ENCODE results near the gene SSH2.

SSH2 gene

GRCh38 chr17:29954405-29954804 is 24.4 kb upstream of the SSH2 start:
- no peaks in the 10 kb centered on the region for H3K79me2 ChIP-seq (ENCODE audit: low read length)
- H4K20me1 ChIP-seq (ENCODE audit: insufficient read depth, low read length), result no peaks in the 10 kb centered on the region
- H3K9me2 ChIP-seq (replicated peaks; ENCODE audit: insufficient read depth, low read length), result no peaks in the 10 kb centered on the region
- no peak overlapping the region for H3K9ac ChIP-seq (ENCODE audit: low read length)
- H3F3A ChIP-seq (ENCODE audit: insufficient read depth, low read length), result no peaks in the 10 kb centered on the region
- H3K27ac ChIP-seq (ENCODE audit: low read length), result no peak overlapping the region
- H3K4me3 ChIP-seq (ENCODE audit: low read length), result no peak overlapping the region
- H3K4me2 ChIP-seq (ENCODE audit: low read depth, low read length), result no peak overlapping the region
- no peaks in the 10 kb centered on the region for H3K27me3 ChIP-seq (replicated peaks; ENCODE audit: insufficient read depth, low read length)
- no peaks in the 10 kb centered on the region for H3K9me3 ChIP-seq (replicated peaks; ENCODE audit: insufficient read depth, low read length)
- no peak for TF ChIP-seq EZH2phosphoT487 (IDR thresholded peaks at IDR 0.05; ENCODE audit: low read length)
- no peak for TF ChIP-seq EZH2 (optimal IDR thresholded peaks at IDR 0.05; ENCODE audit: low read depth, low read length)
- peak; percentile 13; the same call in 1 of the 2 replicates for TF ChIP-seq CTCF (IDR thresholded peaks at IDR 0.05; ENCODE audit: low read length)
- H3K36me3 ChIP-seq (replicated peaks; ENCODE audit: insufficient read depth, low read length), result no peaks in the 10 kb centered on the region
- DNase-seq, result no peak
- no peak overlapping the region for H2AFZ ChIP-seq (ENCODE audit: low read length)
- H3K4me1 ChIP-seq (ENCODE audit: low read length), result no peaks in the 10 kb centered on the region

GRCh38 chr17:29949696-29950095 is 19.7 kb upstream of the SSH2 start:
- H3K4me1 ChIP-seq (ENCODE audit: low read length), result no peaks in the 10 kb centered on the region
- H3K9me2 ChIP-seq (replicated peaks; ENCODE audit: insufficient read depth, low read length), result no peaks in the 10 kb centered on the region
- no peak overlapping the region for H3K27ac ChIP-seq (ENCODE audit: low read length)
- no peak overlapping the region for H3K9ac ChIP-seq (ENCODE audit: low read length)
- DNase-seq, result no peak
- H3K27me3 ChIP-seq (replicated peaks; ENCODE audit: insufficient read depth, low read length), result no peaks in the 10 kb centered on the region
- no peaks in the 10 kb centered on the region for H3K79me2 ChIP-seq (ENCODE audit: low read length)
- H3F3A ChIP-seq (ENCODE audit: insufficient read depth, low read length), result no peaks in the 10 kb centered on the region
- no peak overlapping the region for H2AFZ ChIP-seq (ENCODE audit: low read length)
- no peaks in the 10 kb centered on the region for H3K36me3 ChIP-seq (replicated peaks; ENCODE audit: insufficient read depth, low read length)
- no peaks in the 10 kb centered on the region for H3K9me3 ChIP-seq (replicated peaks; ENCODE audit: insufficient read depth, low read length)
- no peak overlapping the region for H3K4me3 ChIP-seq (ENCODE audit: low read length)
- H3K4me2 ChIP-seq (ENCODE audit: low read depth, low read length), result no peak overlapping the region
- no peak for TF ChIP-seq CTCF (IDR thresholded peaks at IDR 0.05; ENCODE audit: low read length)
- no peak for TF ChIP-seq EZH2phosphoT487 (IDR thresholded peaks at IDR 0.05; ENCODE audit: low read length)
- TF ChIP-seq EZH2 (optimal IDR thresholded peaks at IDR 0.05; ENCODE audit: low read depth, low read length), result no peak
- H4K20me1 ChIP-seq (ENCODE audit: insufficient read depth, low read length), result no peaks in the 10 kb centered on the region

GRCh38 chr17:29948448-29949215 is 18.6 kb upstream of the SSH2 start:
- H3K4me2 ChIP-seq (ENCODE audit: low read depth, low read length), result no peak overlapping the region

More at GRCh38 chr17:29948448-29949215, 18.6 kb upstream of the SSH2 start:
- H3K9me2 ChIP-seq (replicated peaks; ENCODE audit: insufficient read depth, low read length), result no peaks in the 10 kb centered on the region
- no peak for DNase-seq
- no peaks in the 10 kb centered on the region for H3K27me3 ChIP-seq (replicated peaks; ENCODE audit: insufficient read depth, low read length)
- no peak overlapping the region for H3K27ac ChIP-seq (ENCODE audit: low read length)
- H4K20me1 ChIP-seq (ENCODE audit: insufficient read depth, low read length), result no peaks in the 10 kb centered on the region
- no peak overlapping the region for H2AFZ ChIP-seq (ENCODE audit: low read length)
- no peaks in the 10 kb centered on the region for H3K9me3 ChIP-seq (replicated peaks; ENCODE audit: insufficient read depth, low read length)
- H3K36me3 ChIP-seq (replicated peaks; ENCODE audit: insufficient read depth, low read length), result no peaks in the 10 kb centered on the region
- H3K4me3 ChIP-seq (ENCODE audit: low read length), result no peak overlapping the region
- TF ChIP-seq EZH2 (optimal IDR thresholded peaks at IDR 0.05; ENCODE audit: low read depth, low read length), result no peak
- TF ChIP-seq EZH2phosphoT487 (IDR thresholded peaks at IDR 0.05; ENCODE audit: low read length), result no peak
- TF ChIP-seq CTCF (IDR thresholded peaks at IDR 0.05; ENCODE audit: low read length), result no peak
- H3K79me2 ChIP-seq (ENCODE audit: low read length), result no peaks in the 10 kb centered on the region
- no peaks in the 10 kb centered on the region for H3K4me1 ChIP-seq (ENCODE audit: low read length)
- no peak overlapping the region for H3K9ac ChIP-seq (ENCODE audit: low read length)
- H3F3A ChIP-seq (ENCODE audit: insufficient read depth, low read length), result no peaks in the 10 kb centered on the region
